Measurements from ENCODE around the gene NPW. TPM values are rescaled to one million over a fixed set of nuclear protein-coding genes. Genes with fewer than 3 reads are reported as not detected.

The NPW gene
- total RNA-seq, 2 experiments from 2014 or later = 24.3 to 28.3 TPM

DNA sequence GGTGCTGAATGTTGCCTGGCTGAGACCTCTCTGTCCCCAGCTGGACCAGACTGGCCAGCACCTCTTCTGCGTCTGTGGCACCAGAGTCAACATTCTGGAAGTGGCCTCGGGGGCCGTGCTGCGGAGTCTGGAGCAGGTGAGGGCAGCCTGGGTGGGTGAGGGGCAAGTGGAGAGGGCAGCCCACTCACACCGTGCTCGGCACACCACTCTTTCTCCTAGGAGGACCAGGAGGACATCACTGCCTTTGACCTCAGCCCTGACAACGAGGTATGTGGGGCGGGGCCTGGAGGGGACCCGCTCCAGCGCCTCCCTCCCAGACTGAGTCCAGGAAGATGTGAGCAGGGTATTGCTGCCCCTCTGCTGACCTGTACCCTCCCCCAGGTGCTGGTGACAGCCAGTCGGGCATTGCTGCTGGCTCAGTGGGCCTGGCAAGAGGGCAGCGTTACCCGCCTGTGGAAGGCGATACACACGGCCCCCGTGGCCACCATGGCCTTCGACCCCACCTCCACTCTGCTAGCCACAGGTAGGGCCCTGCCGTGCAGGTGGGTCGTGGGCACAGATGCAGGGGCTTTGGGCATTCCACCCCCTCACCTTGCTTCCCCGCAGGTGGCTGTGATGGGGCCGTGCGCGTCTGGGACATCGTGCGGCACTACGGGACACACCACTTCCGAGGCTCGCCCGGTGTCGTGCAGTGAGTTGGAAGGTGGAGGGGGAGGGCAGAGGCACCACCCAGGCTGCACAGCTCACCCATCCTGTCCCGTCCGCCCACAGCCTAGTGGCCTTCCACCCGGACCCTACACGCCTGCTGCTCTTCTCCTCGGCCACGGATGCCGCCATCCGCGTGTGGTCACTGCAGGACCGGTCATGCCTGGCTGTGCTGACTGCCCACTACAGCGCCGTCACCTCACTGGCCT is 45.2 kb upstream of the NPW start:
- H3K36me3 Mint-ChIP-seq (ENCODE audit: low read depth) = peaks cover 45% of the 10 kb centered on the region
- H3K9me3 Mint-ChIP-seq = no peaks in the 10 kb centered on the region
- DNase-seq = no peak
- CTCF ChIA-PET = interaction anchor here (2.0 kb wide), 1 partner anchor 30 kb away, joined by 4 read pairs; no protein-coding TSS in a partner anchor
- intact Hi-C loops (cut with micrococcal nuclease) = no loop called here
- H3K4me1 Mint-ChIP-seq (ENCODE audit: low read depth) = peaks cover 21% of the 10 kb centered on the region
- no peak for TF ChIP-seq CTCF (IDR thresholded peaks at IDR 0.05)
- POLR2A ChIA-PET = interaction anchor here (0.9 to 29.2 kb wide), 6 partner anchors 8 to 16 kb away, joined by 3 to 505 read pairs (median 6); partner anchors contain the start of genes NDUFB10, RNF151, RPS2 and TBL3
- ATAC-seq = no peak
- H3K27ac Mint-ChIP-seq = no peak overlapping the region
- H3K4me3 Mint-ChIP-seq = no peak overlapping the region
- H3K27me3 Mint-ChIP-seq = no peaks in the 10 kb centered on the region

GRCh38 chr16:1975432-1976215 is 44.0 kb upstream of the NPW start:
- TF ChIP-seq CTCF (IDR thresholded peaks at IDR 0.05) = no peak
- POLR2A ChIA-PET = interaction anchor here (0.8 to 29.2 kb wide), 5 partner anchors 9 to 179 kb away, joined by 3 to 505 read pairs (median 4); partner anchors contain the start of genes GFER, NDUFB10, RNF151 and RPS2
- ATAC-seq = no peak
- no peak overlapping the region for H3K27ac Mint-ChIP-seq
- DNase-seq = no peak
- intact Hi-C loops (cut with micrococcal nuclease) = no loop called here
- CTCF ChIA-PET = no interaction called here
- H3K36me3 Mint-ChIP-seq (ENCODE audit: low read depth) = peaks cover 46% of the 10 kb centered on the region
- no peaks in the 10 kb centered on the region for H3K9me3 Mint-ChIP-seq
- H3K27me3 Mint-ChIP-seq = peaks cover 5% of the 10 kb centered on the region
- H3K4me1 Mint-ChIP-seq (ENCODE audit: low read depth) = peaks cover 21% of the 10 kb centered on the region
- no peak overlapping the region for H3K4me3 Mint-ChIP-seq

- Mint-ChIP-seq H3K27me3 (peaks cover 10% of the 10 kb centered on the region), H3K4me1 (ENCODE audit: low read depth) (peaks cover 20% of the 10 kb centered on the region), H3K36me3 (ENCODE audit: low read depth) (peaks cover 46% of the 10 kb centered on the region), H3K27ac (no peak overlapping the region), H3K4me3 (no peak overlapping the region), H3K9me3 (no peaks in the 10 kb centered on the region)
- ATAC-seq (no peak), DNase-seq (no peak)
- ChIA-PET CTCF (no interaction called here), POLR2A (interaction anchor here (0.8 to 29.2 kb wide), 5 partner anchors 8 to 179 kb away, joined by 3 to 505 read pairs (median 4); partner anchors contain the start of genes GFER, NDUFB10, RNF151 and RPS2)
- intact Hi-C loops (cut with micrococcal nuclease) = no loop called here
- no peak for TF ChIP-seq CTCF (IDR thresholded peaks at IDR 0.05)
These were observed 43.4 kb upstream of the NPW start for GRCh38 chr16:1976216-1976520.

DNA sequence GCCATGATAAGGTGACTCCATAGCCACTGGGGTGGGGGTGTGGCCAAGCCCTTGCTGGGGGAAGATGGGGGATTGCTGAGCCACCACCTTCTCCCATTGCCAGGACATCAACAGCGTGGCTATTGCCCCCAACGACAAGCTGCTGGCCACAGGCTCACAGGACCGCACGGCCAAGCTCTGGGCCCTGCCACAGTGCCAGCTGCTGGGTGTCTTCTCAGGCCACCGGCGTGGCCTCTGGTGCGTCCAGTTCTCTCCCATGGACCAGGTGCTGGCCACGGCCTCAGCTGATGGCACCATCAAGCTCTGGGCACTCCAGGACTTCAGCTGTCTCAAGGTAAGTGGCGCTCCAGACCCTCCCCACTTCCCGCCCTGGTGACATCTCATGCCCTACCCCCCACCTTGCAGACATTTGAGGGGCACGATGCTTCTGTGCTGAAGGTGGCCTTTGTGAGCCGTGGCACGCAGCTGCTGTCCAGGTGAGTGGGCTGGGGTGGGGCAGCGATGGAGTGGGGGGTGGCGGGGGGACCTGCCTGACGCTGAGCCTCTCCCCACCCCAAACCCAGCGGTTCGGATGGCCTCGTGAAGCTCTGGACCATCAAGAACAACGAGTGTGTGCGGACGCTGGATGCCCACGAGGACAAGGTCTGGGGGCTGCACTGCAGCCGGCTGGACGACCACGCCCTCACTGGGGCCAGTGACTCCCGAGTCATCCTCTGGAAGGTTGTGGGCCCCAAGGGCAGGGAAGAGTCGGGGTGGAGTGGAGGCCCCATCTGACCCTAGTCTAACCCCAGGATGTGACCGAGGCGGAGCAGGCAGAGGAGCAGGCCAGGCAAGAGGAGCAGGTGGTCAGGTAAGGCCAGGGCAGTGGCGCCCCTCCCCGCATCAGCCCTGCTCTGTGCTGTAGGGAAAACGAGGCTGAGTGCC is 42.4 kb upstream of the NPW start:
- peaks cover 39% of the 10 kb centered on the region for H3K36me3 Mint-ChIP-seq (ENCODE audit: low read depth)
- DNase-seq = no peak

More for the DNA sequence above, 42.4 kb upstream of the NPW start:
- POLR2A ChIA-PET = interaction anchor here (1.1 to 29.2 kb wide), 3 partner anchors 10 to 19 kb away, joined by 3 to 505 read pairs (median 20); partner anchors contain the start of genes NDUFB10, RNF151, RPS2 and TBL3
- Mint-ChIP-seq H3K9me3 (no peaks in the 10 kb centered on the region), H3K27ac (no peak overlapping the region), H3K4me3 (no peak overlapping the region), H3K4me1 (ENCODE audit: low read depth) (peaks cover 20% of the 10 kb centered on the region), H3K27me3 (peaks cover 19% of the 10 kb centered on the region)
- intact Hi-C loops (cut with micrococcal nuclease) = no loop called here
- ATAC-seq = no peak
- TF ChIP-seq CTCF (IDR thresholded peaks at IDR 0.05) = no peak
- CTCF ChIA-PET = no interaction called here

Measured in activated CD8-positive, alpha-beta T cell treated with anti-CD3 and anti-CD28 coated beads for 36 hours (primary cell).